Psoas muscle (tissue), 8 donors: ENCODE results near the gene SOX8. TPM values are rescaled to one million over a fixed set of nuclear protein-coding genes. Genes with fewer than 3 reads are reported as not detected.
"Not testable (repeated sequence)": the region's sequence is repeated elsewhere in the genome, so short reads cannot be mapped to it uniquely, and the experiment has no call there.

Source experiments
- ATAC-seq, 4 donors: fragments of 200-7000 bp; cut with Tn5 transposase; one replicate each; pipeline ENCODE4 v1.9.1; 2020; ENCODE audit warnings: moderate library complexity in 3 of 4, mild to moderate bottlenecking in 2 of 4
- DNase-seq, 2 donors: peaks; one replicate each; pipeline ENCODE4 v3.0.0-alpha.2; 2020
- H3K27ac ChIP-seq: fragments of 200-600 bp; one replicate; pipeline ENCODE4 v1.8.0; 2022
- H3K27me3 ChIP-seq, 3 donors: fragments of 200-600 bp in 1 of 3; one replicate each; pipeline versions ENCODE4 v1.6.1 to v1.8.0; 2013 to 2022; ENCODE audit warnings: low read length in 2 of 3, mild to moderate bottlenecking in 2 of 3, moderate library complexity in 1 of 3; ENCODE audit not compliant: insufficient read depth in 3 of 3
- H3K36me3 ChIP-seq, 2 donors: fragments of 200-600 bp in 1 of 2; one replicate each; pipeline versions ENCODE4 v1.6.1 to v1.8.0; 2013 to 2022; ENCODE audit warnings: low read depth in 1 of 2, mild to moderate bottlenecking in 1 of 2, moderate library complexity in 1 of 2; ENCODE audit not compliant: insufficient read depth in 1 of 2
- H3K4me1 ChIP-seq: fragments of 200-600 bp; one replicate; pipeline ENCODE4 v1.8.0; 2022
- H3K4me3 ChIP-seq: fragments of 200-600 bp; one replicate; pipeline ENCODE4 v1.8.0; 2022; ENCODE audit warnings: mild to moderate bottlenecking
- H3K9me3 ChIP-seq: fragments of 200-600 bp; one replicate; pipeline ENCODE4 v1.8.0; 2022
- WGBS, 3 donors: extraction: QIAGEN DNeasy Blood & Tissue Kit; methylation state at CpG; one replicate each; pipeline versions ENCODE4 v1.1.6 to v1.1.7; 2013; 5-methylcytosine and 5-hydroxymethylcytosine counted together
- intact Hi-C, 2 donors: fragments of 100-400 bp; cut with DNase I; formaldehyde crosslinking; loops; one replicate each; pipeline versions ENCODE4 v1.11.0 to v1.14.2; 2022
- polyA plus RNA-seq, 3 donors: library from polyadenylated mRNA; stranded (reverse); fragments of 200-250 nt; gene quantifications; one replicate each; pipeline ENCODE4 v1.2.3, GENCODE V29; 2013
- total RNA-seq, 4 donors: library from RNA; stranded (reverse); fragmentation: NEBNext Ultra II Directional in 2 of 4; extraction: Animal tissue kit (Norgen Biotek cat#: 25700) in 2 of 4; gene quantifications; one replicate each; pipeline versions ENCODE4 v1.2.1 to v1.2.4, GENCODE V29; 2021 to 2023
- TF ChIP-seq, protein P1 (sequence below): fragments of 200-600 bp; IDR thresholded peaks from one replicate; pipeline ENCODE4 v1.8.0; 2022; ENCODE audit warnings: antibody characterized with exemption
- donor health status: healthy with polysubstance abuse.
- donor health status: DM: no; HTN: no; CAD: no; lungs with moderate emphysema.
- donor health status: Bipolar disorder and iron deficiency.
- donor health status: healthy.
- donor health status: DM: yes; HTN: yes; CAD: no.
- donor health status: DM: no; HTN: no; CAD: no.
- donor health status: DM: no; HTN: no; CAD: no.
- donor health status: DM: yes; HTN: yes; CAD: no.

Gene SOX8
- total and polyA plus RNA-seq, 7 donors = 0.45 to 5.0 (median 0.74) TPM

DNA sequence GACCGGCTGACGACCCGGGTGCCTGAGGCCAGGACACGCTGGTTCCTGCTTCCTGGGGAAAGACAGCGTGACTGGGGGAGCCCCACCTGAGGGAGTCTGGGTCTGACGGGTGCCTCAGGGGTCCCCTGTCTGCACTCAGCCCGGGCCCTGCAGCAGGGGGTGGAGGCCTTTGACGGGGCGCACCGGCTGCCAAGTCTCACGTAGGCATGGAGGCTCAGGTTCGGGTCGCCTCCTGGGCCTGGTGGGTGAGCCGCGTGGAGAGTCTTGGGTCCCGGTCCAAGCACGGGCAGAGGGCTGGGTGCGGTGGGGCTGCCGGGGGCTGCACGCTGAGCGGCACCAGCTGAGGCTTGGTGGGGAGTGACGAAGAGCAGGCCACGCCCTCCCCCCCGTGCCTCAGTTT lies 40.9 kb downstream of the SOX8 start:
- WGBS, 3 donors = 68 to 80% (median 70%) methylated on average over 23 to 24 of the region's 24 CpGs

DNA sequence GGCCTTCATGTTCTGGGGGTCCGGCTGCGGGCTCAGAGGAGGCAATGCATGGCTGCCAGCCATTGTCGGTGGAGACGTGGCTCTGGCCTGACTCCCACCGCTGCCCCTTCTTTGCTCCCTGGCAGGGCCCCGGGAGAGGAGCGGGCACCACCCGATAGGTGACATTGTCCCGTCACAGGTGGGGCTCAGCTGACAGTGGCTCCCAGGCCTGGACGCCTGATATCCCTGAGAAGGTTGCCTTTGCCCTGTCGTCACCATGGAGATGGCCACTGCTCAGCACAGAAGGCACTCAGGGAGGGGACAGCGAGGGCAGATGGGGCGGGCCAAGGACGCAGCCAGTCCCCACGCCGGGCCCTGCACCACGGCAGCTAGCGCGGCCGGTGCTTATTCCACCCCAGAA lies 42.6 kb downstream of the SOX8 start:
- H3K27ac ChIP-seq = no peak overlapping the region
- intact Hi-C loops = loop anchor here in 1 of 2 donors (10.0 kb wide), 1 partner anchor 59 kb away; no protein-coding TSS in a partner anchor
- H3K27me3 ChIP-seq = peaks cover 0 to 79% (median 23%) of the 10 kb centered on the region in 3 donors
- TF ChIP-seq, protein P1, sequence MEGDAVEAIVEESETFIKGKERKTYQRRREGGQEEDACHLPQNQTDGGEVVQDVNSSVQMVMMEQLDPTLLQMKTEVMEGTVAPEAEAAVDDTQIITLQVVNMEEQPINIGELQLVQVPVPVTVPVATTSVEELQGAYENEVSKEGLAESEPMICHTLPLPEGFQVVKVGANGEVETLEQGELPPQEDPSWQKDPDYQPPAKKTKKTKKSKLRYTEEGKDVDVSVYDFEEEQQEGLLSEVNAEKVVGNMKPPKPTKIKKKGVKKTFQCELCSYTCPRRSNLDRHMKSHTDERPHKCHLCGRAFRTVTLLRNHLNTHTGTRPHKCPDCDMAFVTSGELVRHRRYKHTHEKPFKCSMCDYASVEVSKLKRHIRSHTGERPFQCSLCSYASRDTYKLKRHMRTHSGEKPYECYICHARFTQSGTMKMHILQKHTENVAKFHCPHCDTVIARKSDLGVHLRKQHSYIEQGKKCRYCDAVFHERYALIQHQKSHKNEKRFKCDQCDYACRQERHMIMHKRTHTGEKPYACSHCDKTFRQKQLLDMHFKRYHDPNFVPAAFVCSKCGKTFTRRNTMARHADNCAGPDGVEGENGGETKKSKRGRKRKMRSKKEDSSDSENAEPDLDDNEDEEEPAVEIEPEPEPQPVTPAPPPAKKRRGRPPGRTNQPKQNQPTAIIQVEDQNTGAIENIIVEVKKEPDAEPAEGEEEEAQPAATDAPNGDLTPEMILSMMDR = no peak
- ATAC-seq (no peak), DNase-seq (no peak)
- no peaks in the 10 kb centered on the region for H3K9me3 ChIP-seq
- no peak overlapping the region for H3K4me3 ChIP-seq
- no peaks in the 10 kb centered on the region for H3K36me3 ChIP-seq
- WGBS, 3 donors = 81 to 86% (median 83%) methylated on average over 20 of the region's 20 CpGs
- peaks cover 5% of the 10 kb centered on the region for H3K4me1 ChIP-seq

More for the DNA sequence above, 40.9 kb downstream of the SOX8 start:
- Histone ChIP-seq H3K27me3 (peaks cover 0 to 81% (median 21%) of the 10 kb centered on the region in 3 donors), H3K4me1 (peaks cover 5% of the 10 kb centered on the region), H3K36me3 (no peaks in the 10 kb centered on the region), H3K4me3 (no peak overlapping the region), H3K9me3 (no peaks in the 10 kb centered on the region), H3K27ac (no peak overlapping the region)
- TF ChIP-seq, protein P1 = no peak
- no peak for ATAC-seq
- no peak for DNase-seq
- intact Hi-C loops = loop anchor here in 1 of 2 donors (10.0 kb wide), 1 partner anchor 58 kb away; no protein-coding TSS in a partner anchor

DNA sequence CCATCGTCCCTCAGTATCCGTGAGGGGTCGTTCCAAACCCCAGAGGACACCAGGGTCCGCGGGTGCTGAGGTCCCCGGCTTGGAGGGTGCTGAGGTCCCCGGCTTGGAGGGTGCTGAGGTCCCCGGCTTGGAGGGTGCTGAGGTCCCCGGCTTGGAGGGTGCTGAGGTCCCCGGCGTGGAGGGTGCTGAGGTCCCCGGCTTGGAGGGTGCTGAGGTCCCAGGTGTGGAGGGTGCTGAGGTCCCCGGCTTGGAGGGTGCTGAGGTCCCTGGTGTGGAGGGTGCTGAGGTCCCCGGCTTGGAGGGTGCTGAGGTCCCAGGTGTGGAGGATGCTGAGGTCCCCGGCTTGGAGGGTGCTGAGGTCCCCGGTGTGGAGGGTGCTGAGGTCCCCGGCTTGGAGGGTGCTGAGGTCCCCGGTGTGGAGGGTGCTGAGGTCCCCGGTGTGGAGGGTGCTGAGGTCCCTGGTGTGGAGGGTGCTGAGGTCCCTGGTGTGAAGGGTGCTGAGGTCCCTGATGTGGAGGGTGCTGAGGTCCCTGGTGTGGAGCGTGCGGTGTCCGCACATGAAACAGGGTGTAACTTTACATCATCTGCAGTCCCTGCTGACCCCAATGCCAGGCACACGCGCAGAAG lies 43.7 kb downstream of the SOX8 start:
- WGBS, 3 donors = 66 to 69% (median 68%) methylated on average over 24 of the region's 24 CpGs
- ATAC-seq, H3K9me3 ChIP-seq, DNase-seq, H3K4me3 ChIP-seq, H3K4me1 ChIP-seq, H3K36me3 ChIP-seq, H3K27ac ChIP-seq: not testable (repeated sequence)
- peaks cover 0 to 80% (median 28%) of the 10 kb centered on the region in 3 donors for H3K27me3 ChIP-seq
- intact Hi-C loops = loop anchor here in 1 of 2 donors (10.0 kb wide), 1 partner anchor 60 kb away; no protein-coding TSS in a partner anchor

DNA sequence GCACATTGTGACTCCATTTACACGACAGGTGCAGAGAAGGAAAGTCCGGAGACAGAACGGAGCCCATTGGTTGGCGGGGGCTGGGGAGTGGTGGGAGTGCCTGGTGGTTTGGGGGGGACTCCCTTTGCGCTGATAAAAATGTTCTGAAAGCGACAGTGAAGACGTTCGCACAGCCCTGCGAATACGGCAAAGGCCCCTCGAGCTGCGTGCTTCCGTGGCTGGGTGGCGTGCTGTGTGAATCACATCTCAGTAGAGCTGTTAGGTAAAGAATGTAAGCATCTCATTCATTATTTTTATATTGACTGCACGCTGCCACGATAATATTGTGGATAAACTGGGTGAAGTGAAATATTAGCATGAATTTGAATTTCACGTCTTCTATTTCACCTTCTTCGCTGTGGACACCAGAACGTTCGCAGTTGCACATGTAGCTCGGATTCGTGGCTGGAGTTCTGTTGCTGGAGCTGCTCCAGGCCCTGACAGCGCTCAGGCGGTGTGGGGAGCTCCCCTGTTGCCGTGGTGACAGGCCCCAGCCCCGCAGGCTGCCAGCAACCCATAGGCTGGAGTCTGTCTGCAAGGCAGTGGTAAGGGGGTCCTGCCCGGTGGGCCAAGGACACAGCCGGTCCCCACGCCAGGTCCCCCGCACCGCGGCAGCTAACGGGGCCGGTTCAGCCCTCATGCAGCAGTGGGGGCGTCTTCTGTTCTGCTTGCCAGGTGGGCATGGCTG lies 44.6 kb downstream of the SOX8 start:
- no peak overlapping the region for H3K27ac ChIP-seq
- intact Hi-C loops = loop anchor here in 1 of 2 donors (10.0 kb wide), 1 partner anchor 61 kb away; no protein-coding TSS in a partner anchor
- TF ChIP-seq, protein P1 = no peak
- H3K4me1 ChIP-seq = no peaks in the 10 kb centered on the region
- H3K27me3 ChIP-seq = peaks cover 0 to 81% (median 24%) of the 10 kb centered on the region in 3 donors
- ATAC-seq (peak in 1 of 4 donors; percentile 25), DNase-seq (no peak)
- H3K4me3 ChIP-seq = no peak overlapping the region
- 33 to 45% (median 39%) methylated on average over 35 of the region's 35 CpGs for WGBS, 3 donors
- no peaks in the 10 kb centered on the region for H3K9me3 ChIP-seq
- H3K36me3 ChIP-seq = no peaks in the 10 kb centered on the region
